ENCODE measurements around the gene AAK1. TPM values are rescaled to one million over a fixed set of nuclear protein-coding genes. Genes with fewer than 3 reads are reported as not detected.

Gene AAK1
- total RNA-seq, 1 donor from 2014 or later, result 106 TPM

- intact Hi-C loops (cut with micrococcal nuclease), result no loop called here
Measured at GRCh38 chr2:69547984-69548715, 95.4 kb downstream of the AAK1 start.

DNA sequence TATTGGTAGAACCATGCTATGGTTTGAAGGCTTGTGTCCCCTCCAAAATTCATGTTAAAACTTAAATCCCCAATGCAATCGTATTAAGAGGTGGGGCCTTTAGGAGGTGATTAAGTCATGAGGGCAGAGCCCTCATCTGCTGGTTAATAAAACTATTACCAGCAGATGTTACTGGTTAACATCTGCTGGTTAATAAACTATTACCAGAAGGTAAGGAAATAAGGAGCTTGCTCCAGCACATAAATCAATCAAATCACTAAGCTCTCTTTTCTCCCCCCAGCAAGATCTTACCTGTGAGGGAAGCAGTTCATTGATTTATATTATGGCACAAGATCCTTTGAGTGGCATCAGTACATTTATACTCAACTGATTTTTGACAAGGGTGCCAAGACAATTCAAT, 96.9 kb downstream of the AAK1 start:
- intact Hi-C loops (cut with micrococcal nuclease), result no loop called here

DNA sequence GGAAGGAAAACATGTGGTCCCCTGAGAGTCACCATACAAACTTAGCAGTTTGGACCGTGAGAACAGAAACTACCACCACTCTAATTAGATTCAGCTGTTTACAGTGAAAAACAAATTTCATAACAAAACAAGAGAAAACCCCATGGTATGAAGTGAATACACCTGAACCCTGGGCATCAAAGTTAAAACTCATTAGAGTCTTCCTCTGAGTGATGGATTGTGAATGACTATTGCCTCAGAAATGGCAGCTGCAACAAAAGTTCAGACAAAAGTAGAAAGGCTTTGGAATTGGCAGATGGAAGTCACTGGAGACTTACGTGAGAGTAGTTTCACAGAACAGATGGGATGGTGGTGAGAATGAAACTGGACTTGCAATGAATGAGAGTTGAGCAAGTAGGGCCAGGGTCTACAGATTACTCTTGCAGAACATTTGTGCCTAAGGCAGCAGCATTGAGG, 98.0 kb downstream of the AAK1 start:
- intact Hi-C loops (cut with micrococcal nuclease), result no loop called here

GRCh38 chr2:69544951-69545350, 98.6 kb downstream of the AAK1 start:
- intact Hi-C loops (cut with micrococcal nuclease), result no loop called here

GRCh38 chr2:69539549-69539908, 104.0 kb downstream of the AAK1 start:
- intact Hi-C loops (cut with micrococcal nuclease), result no loop called here

- intact Hi-C loops (cut with micrococcal nuclease), result no loop called here
Measured at GRCh38 chr2:69538872-69539548, 104.5 kb downstream of the AAK1 start.

GRCh38 chr2:69538249-69538648, 105.3 kb downstream of the AAK1 start:
- intact Hi-C loops (cut with micrococcal nuclease), result no loop called here

- intact Hi-C loops (cut with micrococcal nuclease), result no loop called here
Measured at GRCh38 chr2:69535817-69536241, 107.7 kb downstream of the AAK1 start.

DNA sequence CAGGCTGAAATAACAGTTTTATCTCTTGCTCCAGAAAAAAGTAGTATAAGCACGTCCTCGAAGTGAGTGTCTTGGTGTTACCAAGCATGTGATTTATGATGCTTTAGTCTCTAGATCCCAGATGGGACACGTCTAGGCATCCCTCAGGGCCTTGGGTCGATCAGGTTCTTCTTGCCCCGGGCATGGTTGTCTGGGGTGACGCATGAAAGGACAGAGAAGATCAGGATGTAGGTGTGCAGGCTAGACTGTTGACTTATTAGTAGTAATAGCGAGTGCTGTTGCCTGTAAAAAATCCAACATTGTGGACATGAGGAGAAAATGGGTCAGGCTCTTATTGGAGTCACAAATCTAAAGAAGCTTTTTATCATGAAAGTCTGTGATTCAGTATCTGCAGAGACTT, 112.4 kb downstream of the AAK1 start:
- intact Hi-C loops (cut with micrococcal nuclease), result no loop called here

DNA sequence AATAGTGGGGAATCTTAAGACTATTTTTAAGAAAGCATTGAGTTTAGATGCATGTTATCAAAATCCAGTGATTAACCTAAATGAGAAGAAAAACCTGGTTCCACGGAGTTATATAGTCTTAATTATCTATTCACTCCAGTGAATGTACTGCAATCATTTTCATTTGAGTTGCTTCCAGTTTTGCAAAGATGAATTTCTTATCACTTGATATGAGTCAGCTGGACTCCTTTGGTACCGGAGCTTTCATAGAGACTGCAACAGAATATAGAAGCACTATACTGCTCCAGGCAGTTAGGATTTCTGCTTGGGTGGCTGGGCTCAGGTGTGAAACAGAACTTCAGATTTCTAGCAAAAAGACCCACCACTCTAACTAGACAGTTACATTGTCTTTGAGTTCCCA, 114.1 kb downstream of the AAK1 start:
- intact Hi-C loops (cut with micrococcal nuclease), result no loop called here

- intact Hi-C loops (cut with micrococcal nuclease), result no loop called here
Measured at GRCh38 chr2:69525261-69525660, 118.3 kb downstream of the AAK1 start.

GRCh38 chr2:69524799-69525198, 118.7 kb downstream of the AAK1 start:
- intact Hi-C loops (cut with micrococcal nuclease), result no loop called here

DNA sequence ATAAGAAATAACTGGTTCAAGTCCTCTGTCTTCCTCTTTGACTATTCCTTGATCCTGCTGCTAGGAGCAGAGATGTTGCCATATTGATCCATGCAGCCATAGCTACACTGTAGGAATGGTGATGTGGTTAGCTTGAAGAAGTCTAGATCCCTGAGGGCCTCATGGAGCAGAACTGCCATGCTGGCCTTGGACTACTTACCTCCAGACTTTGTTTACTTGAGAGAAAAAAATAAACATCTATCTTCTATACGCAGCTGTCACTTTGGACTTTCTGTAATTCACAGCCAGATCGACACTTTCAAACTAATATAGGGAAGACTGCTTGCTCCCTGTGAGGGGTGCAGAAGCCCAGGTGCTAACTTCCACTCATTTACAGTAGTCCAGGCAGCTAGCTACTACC, 121.8 kb downstream of the AAK1 start:
- intact Hi-C loops (cut with micrococcal nuclease), result no loop called here

DNA sequence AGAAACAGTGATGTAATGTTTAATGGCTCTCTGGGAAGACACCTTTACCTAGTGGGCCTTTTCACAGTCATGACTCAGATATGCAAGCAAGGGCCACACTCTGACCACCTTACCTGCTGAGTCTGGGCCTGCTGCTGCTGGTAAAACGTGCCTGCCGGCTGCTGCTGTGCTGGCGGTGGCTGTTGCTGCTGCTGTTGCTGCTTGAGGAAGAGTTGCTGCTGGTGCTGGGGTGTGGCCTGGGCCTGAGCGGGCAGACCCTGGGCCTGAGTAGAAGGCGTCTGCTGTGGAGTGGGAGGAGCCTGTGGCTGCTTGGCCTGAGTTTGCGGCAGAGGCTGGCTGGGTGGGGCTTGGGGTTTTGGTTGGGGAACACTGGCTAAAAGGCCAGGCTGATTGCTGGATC, 124.7 kb downstream of the AAK1 start:
- intact Hi-C loops (cut with micrococcal nuclease), result no loop called here

DNA sequence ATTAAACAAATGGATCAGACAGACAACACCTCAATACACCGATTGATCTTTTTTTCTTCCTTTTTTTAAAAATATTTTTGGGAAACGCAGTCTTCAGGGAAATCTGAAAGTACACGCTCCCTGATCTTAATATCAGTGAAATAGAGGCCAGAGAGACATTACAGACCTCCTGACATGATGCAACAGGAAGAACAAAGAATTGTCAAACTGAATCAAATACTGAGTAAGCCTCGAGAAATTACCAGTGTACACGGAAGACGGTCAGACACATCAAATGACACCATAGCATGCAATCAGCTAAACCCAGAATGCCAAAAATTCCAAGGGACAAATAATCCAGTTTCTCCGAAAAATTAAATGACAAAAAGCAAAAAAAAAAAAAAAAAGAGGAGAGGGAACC, 126.1 kb downstream of the AAK1 start:
- intact Hi-C loops (cut with micrococcal nuclease), result no loop called here

GRCh38 chr2:69514819-69515218, 128.7 kb downstream of the AAK1 start:
- intact Hi-C loops (cut with micrococcal nuclease), result no loop called here

DNA sequence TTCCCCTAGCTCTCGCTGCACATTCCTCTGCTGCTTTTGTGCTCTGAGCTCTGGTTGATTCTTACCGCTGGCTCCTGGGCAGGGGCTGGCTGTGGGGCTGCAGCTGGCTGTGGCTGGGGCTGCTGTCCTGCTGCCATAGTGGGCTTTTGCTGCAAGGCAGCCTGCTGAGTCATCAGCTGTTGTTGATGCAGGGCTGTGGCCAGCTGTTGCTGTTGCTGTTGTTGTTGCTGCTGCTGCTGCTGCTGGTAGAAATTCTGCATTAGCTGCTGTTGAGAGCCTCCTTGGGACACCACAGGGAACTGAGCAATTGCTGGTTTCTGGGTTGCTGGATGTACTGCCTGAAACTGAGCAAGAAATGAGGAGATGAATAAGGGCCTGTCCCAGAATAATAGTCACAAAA, 129.1 kb downstream of the AAK1 start:
- intact Hi-C loops (cut with micrococcal nuclease), result no loop called here

- intact Hi-C loops (cut with micrococcal nuclease), result no loop called here
Measured at GRCh38 chr2:69512446-69512845, 131.1 kb downstream of the AAK1 start.

GRCh38 chr2:69510204-69510603, 133.3 kb downstream of the AAK1 start:
- intact Hi-C loops (cut with micrococcal nuclease), result no loop called here

- intact Hi-C loops (cut with micrococcal nuclease), result no loop called here
Measured at GRCh38 chr2:69509750-69510140, 133.8 kb downstream of the AAK1 start.

- intact Hi-C loops (cut with micrococcal nuclease), result no loop called here
Measured at GRCh38 chr2:69509011-69509749, 134.4 kb downstream of the AAK1 start.

GRCh38 chr2:69505710-69506109, 137.8 kb downstream of the AAK1 start:
- intact Hi-C loops (cut with micrococcal nuclease), result no loop called here

Measured in T-helper 1 cell treated with Interleukin-12 subunit alpha and Interleukin-12 subunit beta and Interleukin-4 antibody, amounts not matched to agents 30 ng/mL and 1 ng/mL, for 36 hours (primary cell).